HepG2 (cell line): ENCODE results near the gene TADA3. TPM values are rescaled to one million over a fixed set of nuclear protein-coding genes. Genes with fewer than 3 reads are reported as not detected.

Source experiments
- AKAP8 ChIP-seq: sonication (generic); formaldehyde crosslinking; IDR thresholded peaks from 2 replicates; pipeline ENCODE4 v1.5.1; 2020; ENCODE audit warnings: mild to moderate bottlenecking, missing genetic modification reagents
- ARID4A ChIP-seq: sonication (generic); formaldehyde crosslinking; IDR thresholded peaks from 2 replicates; pipeline ENCODE4 v1.5.0; 2020; ENCODE audit warnings: mild to moderate bottlenecking, missing genetic modification reagents, borderline replicate concordance
- ELF1 ChIP-seq: sonication (generic); formaldehyde crosslinking; IDR thresholded peaks from 2 replicates; pipeline ENCODE4 v1.4.0; 2020; ENCODE audit warnings: missing genetic modification reagents
- FOXO4 ChIP-seq: sonication (generic); formaldehyde crosslinking; conservative IDR thresholded peaks from 2 replicates; pipeline ENCODE4 v1.8.1; 2023; ENCODE audit warnings: missing genetic modification reagents
- HNF4G ChIP-seq, 2 experiments: sonication (generic) in 1 of 2; formaldehyde crosslinking in 1 of 2; IDR thresholded peaks; 2 replicates each; pipeline versions ENCODE4 v1.4.0 to v1.6.1; 2011 to 2020; ENCODE audit warnings: borderline replicate concordance in 2 of 2, low read depth in 2 of 2, mild to moderate bottlenecking in 2 of 2, low read length in 1 of 2, missing genetic modification reagents in 1 of 2, moderate library complexity in 1 of 2
- IRX3 ChIP-seq: sonication (generic); formaldehyde crosslinking; IDR thresholded peaks from 2 replicates; pipeline ENCODE4 v1.8.1; 2023; ENCODE audit warnings: mild to moderate bottlenecking, low read depth, missing genetic modification reagents, borderline replicate concordance
- LCORL ChIP-seq, 2 experiments: fragments of 450-650 bp in 1 of 2; sonication (generic) in 1 of 2; formaldehyde crosslinking in 1 of 2; IDR thresholded peaks; 2 replicates each; pipeline versions ENCODE4 v1.5.0 to v1.6.1; 2017 to 2020; ENCODE audit warnings: antibody characterized with exemption in 1 of 2, missing genetic modification reagents in 1 of 2
- MIER3 ChIP-seq: IDR thresholded peaks from 2 replicates; pipeline ENCODE4 v1.6.1; 2016; ENCODE audit warnings: missing compliant biosample characterization, borderline replicate concordance
- ZBTB3 ChIP-seq: sonication (generic); formaldehyde crosslinking; IDR thresholded peaks from 2 replicates; pipeline ENCODE4 v1.4.0; 2020; ENCODE audit warnings: low read depth, mild to moderate bottlenecking, moderate library complexity, missing genetic modification reagents, borderline replicate concordance
- ZFP82 ChIP-seq: sonication (generic); formaldehyde crosslinking; IDR thresholded peaks from 2 replicates; pipeline ENCODE4 v1.5.1; 2020; ENCODE audit warnings: mild to moderate bottlenecking, missing genetic modification reagents, borderline replicate concordance
- ZKSCAN5 ChIP-seq: sonication (generic); formaldehyde crosslinking; IDR thresholded peaks from 2 replicates; pipeline ENCODE4 v1.5.1; 2020; ENCODE audit warnings: mild to moderate bottlenecking, missing genetic modification reagents
- ZNF136 ChIP-seq: sonication (generic); formaldehyde crosslinking; IDR thresholded peaks from 2 replicates; pipeline ENCODE4 v1.8.1; 2022; ENCODE audit warnings: low read depth, mild to moderate bottlenecking, moderate library complexity, missing genetic modification reagents
- ZNF138 ChIP-seq: sonication (generic); formaldehyde crosslinking; IDR thresholded peaks from 2 replicates; pipeline ENCODE4 v1.5.0; 2020; ENCODE audit warnings: mild to moderate bottlenecking, low read depth, missing genetic modification reagents
- ZNF251 ChIP-seq: sonication (generic); formaldehyde crosslinking; IDR thresholded peaks from 2 replicates; pipeline ENCODE4 v1.9.0; 2021; ENCODE audit warnings: mild to moderate bottlenecking, missing genetic modification reagents
- ZNF317 ChIP-seq: sonication (generic); formaldehyde crosslinking; IDR thresholded peaks from 2 replicates; pipeline ENCODE4 v1.5.0; 2020; ENCODE audit warnings: mild to moderate bottlenecking, missing genetic modification reagents
- ZNF773 ChIP-seq: sonication (generic); formaldehyde crosslinking; IDR thresholded peaks from 2 replicates; pipeline ENCODE4 v1.4.0; 2020; ENCODE audit warnings: missing genetic modification reagents, borderline replicate concordance
- ZNF83 ChIP-seq: sonication (generic); formaldehyde crosslinking; IDR thresholded peaks from 2 replicates; pipeline ENCODE4 v1.4.0; 2020; ENCODE audit warnings: missing genetic modification reagents, mild to moderate bottlenecking, borderline replicate concordance
- ZSCAN20 ChIP-seq: sonication (generic); formaldehyde crosslinking; IDR thresholded peaks from 2 replicates; pipeline ENCODE4 v1.4.0; 2020; ENCODE audit warnings: missing genetic modification reagents, mild to moderate bottlenecking, borderline replicate concordance
- ZSCAN29 ChIP-seq: sonication (generic); formaldehyde crosslinking; conservative IDR thresholded peaks from 2 replicates; pipeline ENCODE4 v1.4.0; 2020; ENCODE audit warnings: mild to moderate bottlenecking, missing genetic modification reagents
- polyA plus RNA-seq, 8 experiments: library from polyadenylated mRNA; depleted of rRNA in 3 of 8; stranded (reverse) in 7 of 8; unstranded in 1 of 8; fragments of >200 nt; fragmentation: Illumina TruSeq in 4 of 8; extraction: Trizol in 4 of 8; gene quantifications; 2 replicates each; pipeline versions ENCODE4 v1.2.1 to v1.2.3, GENCODE V29; 2011 to 2016; ENCODE audit warnings: low read depth in 4 of 8, missing spikeins in 1 of 8, mixed read lengths in 1 of 8; ENCODE audit not compliant: insufficient read depth in 1 of 8
- total RNA-seq, 5 experiments: library from RNA; depleted of rRNA; stranded (reverse); fragments of >200 nt; fragmentation: Illumina TruSeq; extraction: Trizol; gene quantifications; 2 replicates each; pipeline ENCODE4 v1.2.3, GENCODE V29; 2016; ENCODE audit warnings: low read depth in 1 of 5
- TF ChIP-seq, protein P1 (sequence below): sonication (generic); formaldehyde crosslinking; IDR thresholded peaks from 2 replicates; pipeline ENCODE4 v1.5.1; 2020; ENCODE audit warnings: missing genetic modification reagents, mild to moderate bottlenecking, borderline replicate concordance
- TF ChIP-seq, protein P2 (sequence below): sonication (generic); formaldehyde crosslinking; IDR thresholded peaks from 2 replicates; pipeline ENCODE4 v1.4.0; 2020; ENCODE audit warnings: mild to moderate bottlenecking, missing genetic modification reagents

The TADA3 gene
- total and polyA plus RNA-seq, 2 of the 13 experiments (the other 11 are each of a cell fraction or from before 2014, with no cell fraction given): 32.1 to 37.1 TPM

DNA sequence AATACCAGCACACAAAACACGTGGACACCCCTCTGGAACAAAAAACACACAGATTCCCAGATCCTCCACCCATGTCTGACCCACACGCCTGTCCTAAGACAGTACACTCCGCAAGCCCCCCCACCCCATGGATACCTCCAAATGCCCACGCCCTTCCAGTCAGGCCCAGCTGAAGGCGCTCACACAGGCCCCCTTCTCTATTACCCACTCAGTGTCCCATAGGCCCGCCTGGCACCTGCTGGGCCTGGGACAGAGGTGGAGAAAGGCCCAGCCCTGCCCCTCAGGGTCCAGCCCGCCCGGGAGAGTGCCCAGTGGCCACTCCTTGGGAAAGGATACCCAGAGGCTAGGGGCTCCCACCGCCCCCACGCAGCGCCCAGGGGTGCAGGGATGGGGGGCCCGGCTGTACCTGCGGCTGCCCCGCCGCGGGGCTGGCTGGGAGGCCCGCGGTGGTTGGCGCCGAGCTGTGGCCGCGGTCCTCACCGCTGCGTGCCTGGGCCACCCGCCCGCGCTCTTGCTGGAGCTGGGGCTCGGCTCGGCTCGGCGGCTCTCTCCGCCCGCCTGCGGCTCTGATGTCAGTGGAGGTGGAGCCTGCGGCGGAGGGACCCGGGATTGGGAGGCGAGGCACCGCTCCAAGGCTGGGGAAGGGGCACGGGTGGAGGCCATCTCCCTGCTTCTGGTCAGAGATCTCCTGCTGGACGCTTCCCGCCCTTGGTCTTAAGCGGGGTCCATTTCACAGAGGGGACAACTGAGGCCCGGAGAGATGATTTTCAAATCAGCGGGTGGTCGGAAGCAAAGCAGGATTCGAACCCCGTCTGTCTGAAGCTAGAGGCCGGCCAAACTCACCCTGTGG, 22.6 kb downstream of the TADA3 start, which contains the start of gene CAMK1 (continued):
- no peak; the same call in 1 of the 2 replicates for TF ChIP-seq ZSCAN20
- TF ChIP-seq FOXO4 (CRISPR knock-in tag): no peak
- TF ChIP-seq, protein P1, sequence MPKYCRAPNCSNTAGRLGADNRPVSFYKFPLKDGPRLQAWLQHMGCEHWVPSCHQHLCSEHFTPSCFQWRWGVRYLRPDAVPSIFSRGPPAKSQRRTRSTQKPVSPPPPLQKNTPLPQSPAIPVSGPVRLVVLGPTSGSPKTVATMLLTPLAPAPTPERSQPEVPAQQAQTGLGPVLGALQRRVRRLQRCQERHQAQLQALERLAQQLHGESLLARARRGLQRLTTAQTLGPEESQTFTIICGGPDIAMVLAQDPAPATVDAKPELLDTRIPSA: no peak
- TF ChIP-seq MIER3 (CRISPR knock-in tag): no peak
- TF ChIP-seq ZNF138 (CRISPR knock-in tag): no peak
- TF ChIP-seq AKAP8 (CRISPR knock-in tag): 0 out of 2 replicates have a peak, but pooled peaks have one; percentile 39
- TF ChIP-seq HNF4G (IDR thresholded peaks at IDR 0.05; ENCODE audit: borderline replicate concordance, low read depth, low read length): no peak
- no peak for TF ChIP-seq HNF4G (CRISPR knock-in tag; IDR thresholded peaks at IDR 0.05; ENCODE audit: borderline replicate concordance, low read depth)
- TF ChIP-seq IRX3 (CRISPR knock-in tag): no peak
- TF ChIP-seq ZBTB3 (CRISPR knock-in tag): no peak; the same call in 1 of the 2 replicates
- no peak for TF ChIP-seq ZNF317 (CRISPR knock-in tag)
- peak; percentile 42; the same call in 1 of the 2 replicates for TF ChIP-seq ARID4A (CRISPR knock-in tag)
- TF ChIP-seq ZSCAN29 (CRISPR knock-in tag): no peak
- TF ChIP-seq ELF1: no peak
- no peak for TF ChIP-seq ZNF136 (CRISPR knock-in tag)
- TF ChIP-seq ZNF251 (CRISPR knock-in tag): no peak
- no peak for TF ChIP-seq ZFP82 (CRISPR knock-in tag)
- TF ChIP-seq ZNF773 (CRISPR knock-in tag): no peak
- no peak for TF ChIP-seq ZKSCAN5 (CRISPR knock-in tag)
- TF ChIP-seq, protein P2, sequence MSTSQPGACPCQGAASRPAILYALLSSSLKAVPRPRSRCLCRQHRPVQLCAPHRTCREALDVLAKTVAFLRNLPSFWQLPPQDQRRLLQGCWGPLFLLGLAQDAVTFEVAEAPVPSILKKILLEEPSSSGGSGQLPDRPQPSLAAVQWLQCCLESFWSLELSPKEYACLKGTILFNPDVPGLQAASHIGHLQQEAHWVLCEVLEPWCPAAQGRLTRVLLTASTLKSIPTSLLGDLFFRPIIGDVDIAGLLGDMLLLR: no peak
- no peak for TF ChIP-seq LCORL (IDR thresholded peaks at IDR 0.05)
- no peak for TF ChIP-seq LCORL (CRISPR knock-in tag; IDR thresholded peaks at IDR 0.05)
- TF ChIP-seq ZNF83: no peak
